WTC11 (cell line): ENCODE data around the gene STK33. TPM values are rescaled to one million over a fixed set of nuclear protein-coding genes. Genes with fewer than 3 reads are reported as not detected.

Experiments used
- ATAC-seq: fragments of 200-7000 bp; cut with Tn5 transposase; 2 replicates; pipeline ENCODE4 v1.10.0; 2021; ENCODE audit warnings: mild to moderate bottlenecking, moderate library complexity
- CTCF ChIA-PET: fragments of 300-600 bp; sonication (Branson Sonifier 250); formaldehyde crosslinking; loops from one replicate; lab custom pipeline; 2021; ENCODE audit warnings: antibody characterized with exemption; lab: Charles Lee
- POLR2A ChIA-PET: fragments of 350-600 bp; sonication (Branson Sonifier 250); formaldehyde crosslinking; loops from one replicate; lab custom pipeline; 2021; ENCODE audit warnings: antibody characterized with exemption; lab: Charles Lee
- DNase-seq: peaks from one replicate; pipeline ENCODE4 v3.0.0; 2021; ENCODE audit warnings: low spot score
- H3K27ac Mint-ChIP-seq: 2 replicates; pipeline ENCODE4 v1.8.0; 2021; ENCODE audit warnings: mixed read lengths
- H3K27me3 Mint-ChIP-seq: 2 replicates; pipeline ENCODE4 v1.8.0; 2021; ENCODE audit warnings: low read depth, mild to moderate bottlenecking, moderate library complexity, mixed read lengths
- H3K36me3 Mint-ChIP-seq: 2 replicates; pipeline ENCODE4 v1.8.0; 2021; ENCODE audit warnings: mixed read lengths
- H3K4me1 Mint-ChIP-seq: 2 replicates; pipeline ENCODE4 v1.8.0; 2022; ENCODE audit warnings: mixed read lengths
- H3K4me3 Mint-ChIP-seq: 2 replicates; pipeline ENCODE4 v1.8.0; 2021; ENCODE audit warnings: mild to moderate bottlenecking, moderate library complexity, mixed read lengths
- H3K9me3 Mint-ChIP-seq: 2 replicates; pipeline ENCODE4 v1.8.0; 2021; ENCODE audit warnings: mixed read lengths
- EMX1 ChIP-seq: fragments of 250-450 bp; sonication (Bioruptor Pico); IDR thresholded peaks from 2 replicates; pipeline ENCODE4 v1.8.0; 2021; ENCODE audit warnings: mild to moderate bottlenecking
- FOXJ3 ChIP-seq: sonication (generic); formaldehyde crosslinking; IDR thresholded peaks from 2 replicates; pipeline ENCODE4 v1.9.0; 2021; ENCODE audit warnings: missing genetic modification reagents, mild to moderate bottlenecking, borderline replicate concordance
- GRHL2 ChIP-seq: fragments of 250-450 bp; sonication (Bioruptor Pico); IDR thresholded peaks from 2 replicates; pipeline ENCODE4 v1.8.0; 2022; ENCODE audit warnings: mild to moderate bottlenecking, moderate library complexity; ENCODE audit not compliant: insufficient replicate concordance, severe bottlenecking
- IRF2 ChIP-seq: sonication (generic); formaldehyde crosslinking; IDR thresholded peaks from 2 replicates; pipeline ENCODE4 v1.8.0; 2022; ENCODE audit warnings: low read depth, missing genetic modification reagents, borderline replicate concordance
- KAT7 ChIP-seq: sonication (generic); formaldehyde crosslinking; IDR thresholded peaks from 2 replicates; pipeline ENCODE4 v1.8.1; 2023; ENCODE audit warnings: missing genetic modification reagents, mild to moderate bottlenecking, borderline replicate concordance
- OVOL2 ChIP-seq: fragments of 250-450 bp; sonication (Bioruptor Pico); IDR thresholded peaks from 2 replicates; pipeline ENCODE4 v1.9.0; 2021; ENCODE audit warnings: mild to moderate bottlenecking, borderline replicate concordance
- PREB ChIP-seq: sonication (generic); formaldehyde crosslinking; IDR thresholded peaks from 2 replicates; pipeline ENCODE4 v1.8.1; 2022; ENCODE audit warnings: mild to moderate bottlenecking, missing genetic modification reagents, moderate library complexity, borderline replicate concordance
- ZBTB21 ChIP-seq: sonication (generic); formaldehyde crosslinking; IDR thresholded peaks from 2 replicates; pipeline ENCODE4 v1.8.1; 2023; ENCODE audit warnings: mild to moderate bottlenecking, missing genetic modification reagents, borderline replicate concordance
- ZNF121 ChIP-seq: sonication (generic); formaldehyde crosslinking; IDR thresholded peaks from 2 replicates; pipeline ENCODE4 v1.8.0; 2023; ENCODE audit warnings: missing genetic modification reagents
- ZNF263 ChIP-seq: sonication (generic); formaldehyde crosslinking; IDR thresholded peaks from 2 replicates; pipeline ENCODE4 v1.8.1; 2022; ENCODE audit warnings: low read depth, mild to moderate bottlenecking, moderate library complexity, missing genetic modification reagents
- ZNF396 ChIP-seq: fragments of 250-450 bp; sonication (Bioruptor Pico); IDR thresholded peaks from 2 replicates; pipeline ENCODE4 v1.8.0; 2021; ENCODE audit warnings: mild to moderate bottlenecking, moderate library complexity, borderline replicate concordance
- ZNF423 ChIP-seq: fragments of 250-450 bp; sonication (Bioruptor Pico); IDR thresholded peaks from 2 replicates; pipeline ENCODE4 v2.1.2; 2022; ENCODE audit warnings: mild to moderate bottlenecking, moderate library complexity
- total RNA-seq: library from RNA; stranded (reverse); gene quantifications from 3 replicates; pipeline ENCODE4 v1.2.3, GENCODE V29; 2021
- TF ChIP-seq, protein P1 (sequence below): sonication (generic); formaldehyde crosslinking; IDR thresholded peaks from 2 replicates; pipeline ENCODE4 v1.8.1; 2023; ENCODE audit warnings: mild to moderate bottlenecking, moderate library complexity, missing genetic modification reagents
- TF ChIP-seq, protein P2 (sequence below): sonication (generic); formaldehyde crosslinking; IDR thresholded peaks from 2 replicates; pipeline ENCODE4 v1.8.0; 2023; ENCODE audit warnings: missing genetic modification reagents

The STK33 gene
- total RNA-seq, 1 experiment from 2014 or later: 13.3 TPM

GRCh38 chr11:8357891-8358566, 236.0 kb downstream of the STK33 start:
- ChIA-PET POLR2A (no interaction called here), CTCF (interaction anchor here (0.6 to 2.7 kb wide), 22 partner anchors 8 to 602 kb away, joined by 3 to 13 read pairs (median 4); partner anchors contain the start of gene LMO1)
- no peaks in the 10 kb centered on the region for H3K27me3 Mint-ChIP-seq
- DNase-seq (no peak), ATAC-seq (peak; percentile 67)
- H3K4me3 Mint-ChIP-seq: no peak overlapping the region
- no peaks in the 10 kb centered on the region for H3K36me3 Mint-ChIP-seq
- no peak overlapping the region for H3K27ac Mint-ChIP-seq
- H3K9me3 Mint-ChIP-seq: no peaks in the 10 kb centered on the region
- TF ChIP-seq, protein P1, sequence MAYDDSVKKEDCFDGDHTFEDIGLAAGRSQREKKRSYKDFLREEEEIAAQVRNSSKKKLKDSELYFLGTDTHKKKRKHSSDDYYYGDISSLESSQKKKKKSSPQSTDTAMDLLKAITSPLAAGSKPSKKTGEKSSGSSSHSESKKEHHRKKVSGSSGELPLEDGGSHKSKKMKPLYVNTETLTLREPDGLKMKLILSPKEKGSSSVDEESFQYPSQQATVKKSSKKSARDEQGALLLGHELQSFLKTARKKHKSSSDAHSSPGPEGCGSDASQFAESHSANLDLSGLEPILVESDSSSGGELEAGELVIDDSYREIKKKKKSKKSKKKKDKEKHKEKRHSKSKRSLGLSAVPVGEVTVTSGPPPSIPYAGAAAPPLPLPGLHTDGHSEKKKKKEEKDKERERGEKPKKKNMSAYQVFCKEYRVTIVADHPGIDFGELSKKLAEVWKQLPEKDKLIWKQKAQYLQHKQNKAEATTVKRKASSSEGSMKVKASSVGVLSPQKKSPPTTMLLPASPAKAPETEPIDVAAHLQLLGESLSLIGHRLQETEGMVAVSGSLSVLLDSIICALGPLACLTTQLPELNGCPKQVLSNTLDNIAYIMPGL: no peak
- no peak for TF ChIP-seq EMX1 (CRISPR knock-in tag)
- TF ChIP-seq, all 79 proteins: peak for 0
- H3K4me1 Mint-ChIP-seq: peaks cover 15% of the 10 kb centered on the region

DNA sequence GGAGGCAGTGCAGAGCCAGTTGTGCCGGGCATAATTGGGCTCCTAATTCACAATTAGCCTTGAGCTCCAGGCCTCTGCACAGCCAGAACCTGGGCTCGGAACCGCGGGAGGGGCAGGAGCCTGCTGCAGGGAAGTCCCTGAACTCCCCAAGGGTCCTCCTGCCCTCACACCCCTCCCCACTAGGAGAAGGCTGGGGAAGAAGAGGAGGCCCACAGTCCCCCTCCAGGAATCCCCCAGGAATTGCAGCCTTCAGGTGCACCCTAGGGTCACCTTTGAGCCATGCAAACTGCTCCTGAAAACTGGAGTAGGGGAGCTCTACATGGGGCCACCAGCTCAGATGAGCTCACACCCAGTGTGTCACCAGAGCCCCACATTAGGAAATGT, 236.5 kb downstream of the STK33 start:
- ATAC-seq (peak; percentile 59), DNase-seq (no peak)
- ChIA-PET POLR2A (no interaction called here), CTCF (interaction anchor here (0.6 to 2.7 kb wide), 22 partner anchors 8 to 602 kb away, joined by 3 to 13 read pairs (median 4); partner anchors contain the start of gene LMO1)
- no peaks in the 10 kb centered on the region for H3K27me3 Mint-ChIP-seq
- TF ChIP-seq ZNF396 (CRISPR knock-in tag) (no peak), ZNF423 (peak; percentile 53)
- H3K9me3 Mint-ChIP-seq: no peaks in the 10 kb centered on the region
- no peak overlapping the region for H3K27ac Mint-ChIP-seq
- no peaks in the 10 kb centered on the region for H3K36me3 Mint-ChIP-seq
- no peak overlapping the region for H3K4me3 Mint-ChIP-seq
- H3K4me1 Mint-ChIP-seq: peaks cover 15% of the 10 kb centered on the region

- no peaks in the 10 kb centered on the region for H3K36me3 Mint-ChIP-seq
- peak; percentile 47 for TF ChIP-seq ZNF263 (CRISPR knock-in tag)
- no peak for TF ChIP-seq FOXJ3 (CRISPR knock-in tag)
- no peak for TF ChIP-seq KAT7 (CRISPR knock-in tag)
- H3K27me3 Mint-ChIP-seq: no peaks in the 10 kb centered on the region
- ATAC-seq: no peak
- H3K27ac Mint-ChIP-seq: no peak overlapping the region
- POLR2A ChIA-PET: no interaction called here
- CTCF ChIA-PET: interaction anchor here (0.5 to 2.7 kb wide), 17 partner anchors 8 to 603 kb away, joined by 3 to 13 read pairs (median 5); partner anchors contain the start of gene LMO1
- DNase-seq: no peak
- H3K4me3 Mint-ChIP-seq: no peak overlapping the region
- H3K4me1 Mint-ChIP-seq: peaks cover 15% of the 10 kb centered on the region
- H3K9me3 Mint-ChIP-seq: no peaks in the 10 kb centered on the region
Observed at GRCh38 chr11:8356721-8357504, 237.1 kb downstream of the STK33 start.

GRCh38 chr11:8356216-8356615, 237.8 kb downstream of the STK33 start:
- Mint-ChIP-seq H3K36me3 (no peaks in the 10 kb centered on the region), H3K9me3 (no peaks in the 10 kb centered on the region), H3K27ac (no peak overlapping the region), H3K4me1 (peaks cover 15% of the 10 kb centered on the region), H3K4me3 (no peak overlapping the region), H3K27me3 (no peaks in the 10 kb centered on the region)
- ChIA-PET POLR2A (no interaction called here), CTCF (interaction anchor here (1.0 to 2.7 kb wide), 6 partner anchors 9 to 781 kb away, joined by 3 to 13 read pairs (median 8); partner anchors contain the start of gene LMO1)
- DNase-seq (no peak), ATAC-seq (no peak)
- TF ChIP-seq, protein P2, sequence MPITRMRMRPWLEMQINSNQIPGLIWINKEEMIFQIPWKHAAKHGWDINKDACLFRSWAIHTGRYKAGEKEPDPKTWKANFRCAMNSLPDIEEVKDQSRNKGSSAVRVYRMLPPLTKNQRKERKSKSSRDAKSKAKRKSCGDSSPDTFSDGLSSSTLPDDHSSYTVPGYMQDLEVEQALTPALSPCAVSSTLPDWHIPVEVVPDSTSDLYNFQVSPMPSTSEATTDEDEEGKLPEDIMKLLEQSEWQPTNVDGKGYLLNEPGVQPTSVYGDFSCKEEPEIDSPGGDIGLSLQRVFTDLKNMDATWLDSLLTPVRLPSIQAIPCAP: no peak
- TF ChIP-seq KAT7 (CRISPR knock-in tag) (no peak), ZNF121 (CRISPR knock-in tag) (no peak), ZBTB21 (CRISPR knock-in tag) (no peak), OVOL2 (no peak), IRF2 (CRISPR knock-in tag) (no peak), GRHL2 (CRISPR knock-in tag) (no peak), PREB (CRISPR knock-in tag) (no peak)
